DND-41 (cell line): Measurements from ENCODE around the gene ACER3.

Experiments
- ATAC-seq: fragments of 200-7000 bp; cut with Tn5 transposase; 3 replicates; pipeline ENCODE4 v1.9.1; 2021; ENCODE audit warnings: low read depth; ENCODE audit not compliant: insufficient read depth
- DNase-seq: peaks from one replicate; pipeline ENCODE4 v3.0.0-alpha.2; 2020
- H2AFZ ChIP-seq: 2 replicates; pipeline ENCODE4 v1.6.0; 2012; ENCODE audit warnings: low read depth, low read length
- H3K27ac ChIP-seq: 2 replicates; pipeline ENCODE4 v1.5.1; 2012; ENCODE audit warnings: low read length, inconsistent platforms
- H3K27me3 ChIP-seq: fragments of 200-600 bp; sonication (generic); 2 replicates; pipeline ENCODE4 v1.6.0; 2012; ENCODE audit warnings: low read length, mild to moderate bottlenecking, inconsistent platforms; ENCODE audit not compliant: insufficient read depth, poor library complexity
- H3K36me3 ChIP-seq: 2 replicates; pipeline ENCODE4 v1.5.1; 2012; ENCODE audit warnings: low read length, inconsistent platforms; ENCODE audit not compliant: insufficient read depth
- H3K4me1 ChIP-seq: 2 replicates; pipeline ENCODE4 v1.5.1; 2012; ENCODE audit warnings: mild to moderate bottlenecking, low read length; ENCODE audit not compliant: insufficient read depth
- H3K4me2 ChIP-seq: 2 replicates; pipeline ENCODE4 v1.6.0; 2012; ENCODE audit warnings: mild to moderate bottlenecking, moderate library complexity, low read length, inconsistent platforms; ENCODE audit not compliant: insufficient read depth
- H3K4me3 ChIP-seq, 2 experiments: fragments of 200-600 bp in 1 of 2; shearing (Covaris generic) in 1 of 2; 2 replicates each; pipeline ENCODE4 v1.5.1; 2012 to 2016; ENCODE audit warnings: inconsistent platforms in 2 of 2, low read length in 2 of 2, mild to moderate bottlenecking in 2 of 2, low read depth in 1 of 2, moderate library complexity in 1 of 2
- H3K79me2 ChIP-seq: 2 replicates; pipeline ENCODE4 v1.6.0; 2012; ENCODE audit warnings: low read length, inconsistent platforms; ENCODE audit not compliant: insufficient read depth
- H3K9ac ChIP-seq: 2 replicates; pipeline ENCODE4 v1.6.0; 2012; ENCODE audit warnings: low read depth, mild to moderate bottlenecking, inconsistent platforms, low read length, moderate library complexity
- H3K9me3 ChIP-seq: 2 replicates; pipeline ENCODE4 v1.5.1; 2012; ENCODE audit warnings: low read length, moderate library complexity, mild to moderate bottlenecking, inconsistent platforms; ENCODE audit not compliant: insufficient read depth, severe bottlenecking
- H4K20me1 ChIP-seq: 2 replicates; pipeline ENCODE4 v1.6.0; 2012; ENCODE audit warnings: low read length; ENCODE audit not compliant: insufficient read depth
- EZH2 ChIP-seq: IDR thresholded peaks from 3 replicates; pipeline ENCODE4 v1.6.1; 2012; ENCODE audit warnings: borderline replicate concordance, low read depth, mild to moderate bottlenecking, moderate library complexity, low read length, inconsistent platforms; ENCODE audit not compliant: severe bottlenecking
- TF ChIP-seq, protein P1 (sequence below): IDR thresholded peaks from 2 replicates; pipeline ENCODE4 v1.5.1; 2012; ENCODE audit warnings: borderline replicate concordance, low read length, moderate library complexity, mild to moderate bottlenecking; ENCODE audit not compliant: poor library complexity, severe bottlenecking; ENCODE audit errors: extremely low read depth

ACER3 gene

DNA sequence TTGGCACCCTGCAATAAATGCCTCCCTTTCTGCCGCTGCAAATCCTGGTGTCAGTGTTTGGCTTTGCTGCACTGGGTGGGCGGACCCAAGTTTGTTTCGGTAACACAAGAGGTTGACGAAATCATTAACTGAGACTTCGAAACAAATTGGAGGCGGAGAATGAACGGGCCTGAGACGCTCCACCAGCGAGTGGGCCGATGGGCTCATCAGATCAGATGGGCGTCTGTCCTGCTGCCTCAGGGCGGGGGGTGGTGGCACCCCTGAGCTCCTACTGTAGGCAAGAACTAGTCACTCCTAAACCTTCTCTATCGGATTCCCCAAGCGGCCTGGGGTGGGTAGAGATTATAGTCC lies 205.1 kb downstream of the ACER3 start:
- Histone ChIP-seq H3K4me3 (peak overlapping the region in 1 of 2 experiments; percentile 84; a peak in 2 of 4 replicates), H3K79me2 (no peaks in the 10 kb centered on the region), H3K27ac (0 out of 2 replicates have a peak overlapping the region, but pooled peaks have one; percentile 77), H4K20me1 (no peaks in the 10 kb centered on the region; the same call in 1 of the 2 replicates), H2AFZ (peak overlapping the region; percentile 91), H3K36me3 (no peaks in the 10 kb centered on the region), H3K4me1 (peaks cover 26% of the 10 kb centered on the region), H3K27me3 (no peaks in the 10 kb centered on the region), H3K4me2 (peak overlapping the region; percentile 84), H3K9ac (peak overlapping the region; percentile 77), H3K9me3 (no peaks in the 10 kb centered on the region)
- ATAC-seq = no peak
- TF ChIP-seq, protein P1, sequence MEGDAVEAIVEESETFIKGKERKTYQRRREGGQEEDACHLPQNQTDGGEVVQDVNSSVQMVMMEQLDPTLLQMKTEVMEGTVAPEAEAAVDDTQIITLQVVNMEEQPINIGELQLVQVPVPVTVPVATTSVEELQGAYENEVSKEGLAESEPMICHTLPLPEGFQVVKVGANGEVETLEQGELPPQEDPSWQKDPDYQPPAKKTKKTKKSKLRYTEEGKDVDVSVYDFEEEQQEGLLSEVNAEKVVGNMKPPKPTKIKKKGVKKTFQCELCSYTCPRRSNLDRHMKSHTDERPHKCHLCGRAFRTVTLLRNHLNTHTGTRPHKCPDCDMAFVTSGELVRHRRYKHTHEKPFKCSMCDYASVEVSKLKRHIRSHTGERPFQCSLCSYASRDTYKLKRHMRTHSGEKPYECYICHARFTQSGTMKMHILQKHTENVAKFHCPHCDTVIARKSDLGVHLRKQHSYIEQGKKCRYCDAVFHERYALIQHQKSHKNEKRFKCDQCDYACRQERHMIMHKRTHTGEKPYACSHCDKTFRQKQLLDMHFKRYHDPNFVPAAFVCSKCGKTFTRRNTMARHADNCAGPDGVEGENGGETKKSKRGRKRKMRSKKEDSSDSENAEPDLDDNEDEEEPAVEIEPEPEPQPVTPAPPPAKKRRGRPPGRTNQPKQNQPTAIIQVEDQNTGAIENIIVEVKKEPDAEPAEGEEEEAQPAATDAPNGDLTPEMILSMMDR = no peak
- no peak for TF ChIP-seq EZH2
- DNase-seq = no peak

DNA sequence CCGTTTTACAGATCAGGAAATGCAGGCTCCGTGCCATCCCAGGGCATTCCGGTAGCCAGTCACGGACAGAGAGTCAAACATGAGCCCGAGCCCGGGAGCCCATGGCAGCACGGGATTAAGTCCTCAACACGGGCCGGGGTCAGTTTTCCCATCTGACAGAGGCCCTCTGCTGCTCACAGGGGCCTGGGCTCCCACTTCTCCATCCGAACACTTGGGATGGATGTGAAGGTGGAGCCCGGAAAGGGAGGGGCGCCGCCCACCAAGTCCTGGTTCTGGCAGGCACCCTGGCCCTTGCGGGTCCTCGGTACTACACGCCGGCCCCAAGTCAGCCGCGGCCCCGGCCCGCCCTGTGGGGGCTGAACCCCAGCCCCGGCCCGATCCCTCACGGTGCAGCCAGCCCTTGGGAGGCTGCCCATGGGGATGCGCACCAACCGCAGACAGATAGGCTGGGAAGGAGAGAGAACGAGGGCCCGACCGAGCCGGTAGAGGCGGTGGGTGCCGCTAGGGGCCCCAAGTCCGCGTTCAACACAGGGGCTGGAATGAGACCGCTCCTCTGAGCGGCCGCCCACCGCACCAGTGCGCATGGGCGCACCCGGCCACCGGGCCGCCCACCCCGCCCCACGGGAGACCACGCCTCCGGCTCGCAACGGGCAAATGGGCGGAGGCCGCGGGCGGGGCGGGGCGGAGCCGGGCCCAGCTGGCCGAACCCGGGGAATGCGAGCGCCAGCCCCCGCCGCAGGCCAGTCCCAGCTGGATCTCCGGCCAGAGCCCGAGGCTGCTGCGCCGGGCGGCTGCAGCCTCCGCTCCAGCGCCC lies 205.7 kb downstream of the ACER3 start, which contains the start of gene CAPN5:
CAPN5 (plus strand) TSS at position 743 of the 814 bp plus-strand sequence. CDS start 17,916 bp downstream, outside the sequence.
- no peaks in the 10 kb centered on the region for H3K9me3 ChIP-seq
- peak within 1 kb of the TSS; percentile 77 for H3K9ac ChIP-seq
- TF ChIP-seq, protein P1 = peak; percentile 54
- TF ChIP-seq EZH2 = no peak
- H3K4me3 ChIP-seq = peak within 1 kb of the TSS; percentile 48 to 84; a peak in 3 of 4 replicates
- peaks cover 26% of the 10 kb centered on the region for H3K4me1 ChIP-seq
- ATAC-seq (peak; percentile 83), DNase-seq (peak; percentile 89)
- H4K20me1 ChIP-seq = no peaks in the 10 kb centered on the region; the same call in 1 of the 2 replicates
- H2AFZ ChIP-seq = peak within 1 kb of the TSS; percentile 91
- H3K4me2 ChIP-seq = peak within 1 kb of the TSS; percentile 84
- no peaks in the 10 kb centered on the region for H3K79me2 ChIP-seq
- no peaks in the 10 kb centered on the region for H3K36me3 ChIP-seq
- peak within 1 kb of the TSS; percentile 82 for H3K27ac ChIP-seq
- no peaks in the 10 kb centered on the region for H3K27me3 ChIP-seq

DNA sequence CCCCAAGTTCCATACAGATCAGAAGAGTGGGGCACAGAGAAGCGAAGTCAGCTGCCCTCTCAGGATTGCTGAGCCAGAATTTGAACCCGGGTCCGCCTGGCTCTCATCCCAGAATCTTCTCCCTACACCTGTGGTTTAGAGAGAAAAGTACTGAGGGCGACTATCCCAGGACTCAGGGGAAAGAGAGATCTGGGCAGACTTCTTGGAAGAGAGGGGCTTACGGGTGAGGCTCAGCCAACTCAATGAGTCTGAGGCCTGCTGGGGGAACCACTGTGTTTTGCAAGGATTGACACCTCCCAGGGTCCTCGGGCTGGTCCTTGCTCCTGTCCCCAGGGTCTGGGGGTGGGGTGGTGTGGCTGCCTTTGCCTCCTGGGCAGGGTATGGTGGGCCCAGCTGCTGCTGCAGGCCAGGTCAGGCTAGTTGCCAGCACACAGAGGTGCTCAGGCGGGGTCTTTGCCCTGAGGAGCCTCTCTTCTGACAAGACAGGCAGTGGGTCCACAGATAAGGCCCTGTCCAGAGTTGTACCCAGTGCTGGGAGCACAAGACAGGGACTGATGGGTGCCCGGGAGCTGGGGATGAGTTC lies 207.2 kb downstream of the ACER3 start:
- H2AFZ ChIP-seq = peak overlapping the region; percentile 91
- H3K27me3 ChIP-seq = no peaks in the 10 kb centered on the region
- TF ChIP-seq, protein P1 = no peak
- no peak for TF ChIP-seq EZH2
- H4K20me1 ChIP-seq = no peaks in the 10 kb centered on the region; the same call in 1 of the 2 replicates
- no peaks in the 10 kb centered on the region for H3K79me2 ChIP-seq
- H3K36me3 ChIP-seq = no peaks in the 10 kb centered on the region
- DNase-seq = no peak
- ATAC-seq = no peak
- no peaks in the 10 kb centered on the region for H3K9me3 ChIP-seq
- peak overlapping the region; percentile 84 for H3K4me2 ChIP-seq
- peak overlapping the region in 1 of 2 experiments; percentile 84; a peak in 3 of 4 replicates for H3K4me3 ChIP-seq
- peak overlapping the region; percentile 82 for H3K27ac ChIP-seq
- H3K9ac ChIP-seq = peak overlapping the region; percentile 77
- H3K4me1 ChIP-seq = peaks cover 26% of the 10 kb centered on the region
